Brain pericyte (primary cell): Measurements from ENCODE around the gene SALL3.

Source experiments
- DNase-seq: peaks from one replicate; pipeline ENCODE4 v3.0.0-alpha.2; 2012; ENCODE audit warnings: low read depth, low spot score

The SALL3 gene

GRCh38 chr18:78965260-78965659 is 14.4 kb upstream of the SALL3 start:
- DNase-seq: no peak

DNA sequence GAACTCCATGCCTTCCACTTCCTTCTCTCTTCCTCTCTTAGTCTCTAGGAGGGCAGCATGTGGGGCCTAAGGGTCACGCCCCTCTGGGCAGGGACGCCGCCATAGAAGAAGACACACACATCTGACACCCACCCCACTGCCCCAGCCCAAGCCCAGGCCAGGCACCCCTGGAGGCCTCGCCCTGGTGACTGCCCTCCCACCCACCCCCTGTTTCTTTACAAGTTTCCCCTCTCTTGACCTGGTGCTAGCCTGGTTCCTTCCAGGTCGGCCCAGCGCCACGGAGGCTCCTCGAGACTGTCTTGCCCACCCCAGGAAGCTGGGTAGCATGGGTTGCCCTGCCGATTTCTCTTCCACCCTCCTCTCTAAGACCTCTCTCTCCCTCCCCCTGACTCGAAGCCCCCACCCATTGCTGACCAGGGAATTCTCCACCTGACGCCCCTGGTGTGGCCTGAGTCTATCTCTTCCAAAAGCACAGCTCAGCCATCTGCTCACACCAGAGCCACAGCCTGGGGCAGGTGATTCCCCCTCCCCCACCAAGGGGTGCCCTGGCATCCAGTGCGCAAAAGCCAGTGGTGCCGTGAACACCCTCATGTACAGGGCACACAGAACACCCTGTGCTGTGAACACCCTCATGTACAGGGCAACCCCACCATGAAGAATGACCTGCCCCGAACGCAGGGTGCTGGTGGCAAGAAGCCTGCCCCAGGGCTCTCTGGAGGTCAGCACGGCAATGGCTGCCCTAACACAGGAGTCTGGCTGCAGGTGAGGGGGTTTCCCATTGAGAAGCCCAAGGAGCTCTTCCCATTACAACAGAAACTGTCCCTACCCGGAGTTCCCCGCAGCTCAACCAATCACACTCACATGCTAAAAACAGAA is 13.5 kb upstream of the SALL3 start:
- no peak for DNase-seq

DNA sequence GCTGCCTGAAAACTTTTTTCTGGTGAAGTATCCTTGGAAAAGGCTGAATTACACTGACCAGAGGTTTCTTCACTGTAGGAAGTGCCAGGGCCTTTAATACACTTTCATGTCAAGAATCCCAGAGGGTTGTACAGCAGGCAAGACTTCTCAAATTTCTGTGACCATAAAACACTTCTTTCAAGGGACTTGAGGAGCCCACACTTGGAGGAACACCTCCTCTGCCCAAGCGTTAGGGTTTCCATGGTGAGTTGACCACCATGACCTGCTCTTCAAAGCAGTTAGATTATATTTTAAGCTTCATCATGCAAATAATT is 12.9 kb upstream of the SALL3 start:
- no peak for DNase-seq

- DNase-seq: no peak
These were observed 11.9 kb upstream of the SALL3 start for GRCh38 chr18:78967692-78968091.

DNA sequence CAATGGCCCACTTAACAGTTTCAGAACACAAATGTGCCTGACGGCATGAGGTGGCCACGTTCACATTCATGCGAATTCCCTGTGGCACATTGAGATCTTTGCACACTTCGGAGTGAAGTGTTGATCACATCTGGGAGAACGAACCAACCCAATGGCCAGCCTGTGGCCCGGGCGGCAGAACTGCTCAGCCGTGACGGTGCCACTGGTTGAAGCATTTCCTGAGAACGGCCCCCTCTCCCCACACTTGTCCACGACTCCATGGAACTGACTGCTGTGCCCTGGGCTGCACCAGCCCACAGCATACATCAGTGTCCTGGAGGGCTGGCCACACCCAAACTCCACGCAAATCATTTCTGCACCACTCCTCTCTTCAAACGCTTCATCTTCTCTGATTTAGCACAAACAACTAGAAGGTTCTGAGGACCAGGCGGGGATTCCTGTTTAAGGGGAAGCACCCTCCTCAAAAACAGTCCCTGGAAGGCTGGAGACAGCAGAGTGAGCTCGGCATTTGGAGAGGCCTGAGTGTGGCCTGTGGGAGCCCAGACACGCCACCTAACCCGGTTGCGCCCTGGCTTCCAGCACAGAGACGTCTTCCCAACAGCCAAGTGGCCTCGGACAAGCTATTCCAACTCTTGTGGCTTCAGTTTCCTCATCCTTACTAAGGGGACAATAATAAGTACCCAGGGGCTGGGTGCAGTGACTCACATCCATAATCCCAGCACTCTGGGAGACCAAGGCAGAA is 9.9 kb upstream of the SALL3 start:
- DNase-seq: no peak

DNA sequence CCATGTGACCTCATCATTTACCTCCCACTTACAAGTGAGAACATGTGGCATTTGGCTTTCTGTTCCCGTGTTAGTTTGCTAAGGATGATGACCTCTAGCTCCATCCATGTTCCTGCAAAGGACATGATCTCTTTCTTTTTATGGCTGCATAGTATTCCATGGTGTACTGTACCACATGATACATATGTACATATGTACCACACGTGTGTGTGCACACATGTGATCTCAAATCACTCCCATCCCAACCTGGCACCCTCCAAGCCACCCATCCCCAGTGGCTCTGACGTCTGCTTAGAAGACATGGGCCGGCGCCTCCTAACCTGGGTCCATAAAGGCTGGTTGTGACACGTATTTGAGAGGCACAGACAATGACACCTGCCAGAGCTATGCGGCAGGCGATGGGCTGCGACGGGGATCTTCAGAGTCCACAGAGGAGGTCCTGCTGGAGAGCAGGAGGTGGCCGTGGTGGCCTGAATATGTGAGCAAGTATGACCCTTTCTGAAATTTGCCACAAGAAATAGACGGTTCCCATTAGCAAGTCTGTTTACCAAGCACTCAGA is 8.8 kb upstream of the SALL3 start:
- no peak for DNase-seq

DNA sequence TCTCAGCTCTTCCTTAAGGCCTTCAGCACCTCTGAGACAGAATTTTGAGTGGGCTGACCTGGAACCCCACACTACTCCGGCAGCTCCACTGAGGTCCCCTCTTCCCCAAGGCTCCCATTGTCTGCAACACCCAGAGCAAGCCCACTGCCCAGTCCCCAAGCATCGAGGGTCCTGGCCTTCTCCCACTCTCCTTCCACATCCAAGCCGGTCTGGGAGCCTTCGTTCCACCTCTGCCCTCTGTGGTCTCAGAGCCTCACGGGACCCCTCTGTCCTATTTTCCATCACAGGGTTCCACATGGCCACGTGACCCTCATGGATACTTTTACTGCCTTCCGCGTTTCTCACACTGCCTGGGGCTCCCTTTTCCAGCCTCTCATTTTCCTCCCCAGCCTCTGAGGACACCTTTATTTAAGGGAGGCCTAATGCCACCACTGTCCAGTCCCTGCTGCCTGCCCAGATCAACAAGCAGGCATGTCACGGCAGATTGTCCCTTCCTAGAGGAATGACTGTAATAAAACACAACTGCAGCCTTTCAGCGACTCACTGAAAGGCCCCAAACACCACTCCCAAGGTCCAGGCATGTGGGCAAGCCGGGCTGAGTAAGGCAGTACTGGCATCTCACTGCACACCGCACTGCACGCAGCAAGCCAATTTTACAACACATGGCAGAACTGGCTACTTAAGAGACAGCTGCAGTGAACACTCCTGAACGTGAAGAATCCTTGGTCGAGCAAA is 7.9 kb upstream of the SALL3 start:
- DNase-seq: no peak

DNA sequence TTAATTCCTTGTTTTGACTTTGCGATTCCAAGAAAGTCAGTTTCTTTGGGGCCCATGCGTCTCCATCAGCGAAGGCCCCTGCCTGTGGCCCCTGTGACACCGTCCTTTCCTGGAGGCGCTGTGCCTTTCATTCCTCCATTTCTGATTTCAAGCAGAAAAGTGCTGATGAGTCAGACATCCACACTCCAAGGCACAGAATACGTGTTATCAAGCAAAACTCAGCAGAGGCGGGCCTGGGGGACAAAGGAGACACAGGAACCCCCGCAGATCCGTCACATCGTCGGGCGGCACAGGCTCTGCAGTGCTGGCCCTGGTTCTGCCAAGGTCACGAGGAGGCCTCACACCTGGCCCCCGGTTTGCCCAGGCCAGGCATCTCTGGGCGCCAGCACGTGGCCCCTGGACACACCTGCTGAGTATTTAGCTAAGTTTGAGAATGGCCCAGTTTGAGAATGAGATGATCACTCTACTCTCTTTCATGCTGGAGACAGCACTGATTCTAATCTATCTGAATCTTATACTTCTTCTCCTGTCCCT is 7.2 kb upstream of the SALL3 start:
- no peak for DNase-seq

DNA sequence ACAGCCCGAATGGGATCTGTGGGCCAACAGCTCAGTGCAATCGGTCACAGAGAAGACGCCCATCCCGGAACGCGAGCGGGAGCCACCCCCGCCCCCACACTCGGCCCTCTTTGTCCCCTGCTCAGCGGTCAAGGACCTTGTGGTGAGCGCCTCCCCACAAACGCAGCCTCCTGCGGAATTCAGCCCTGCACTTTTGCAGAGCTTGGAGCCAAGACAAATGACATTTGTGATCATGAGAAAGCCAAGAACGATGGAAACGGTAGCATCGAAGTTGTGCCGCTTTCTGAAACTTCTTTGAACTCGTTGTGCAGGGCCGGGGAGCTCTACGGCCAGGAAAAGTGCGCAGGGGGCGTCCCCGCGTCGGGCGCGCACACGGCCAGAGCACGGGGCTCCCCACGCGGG is 6.7 kb upstream of the SALL3 start:
- DNase-seq: no peak

GRCh38 chr18:78973357-78974083 is 6.1 kb upstream of the SALL3 start:
- no peak for DNase-seq

- no peak for DNase-seq
These were observed 5.4 kb upstream of the SALL3 start for GRCh38 chr18:78974115-78974761.

GRCh38 chr18:78975292-78975691 is 4.3 kb upstream of the SALL3 start:
- no peak for DNase-seq

DNA sequence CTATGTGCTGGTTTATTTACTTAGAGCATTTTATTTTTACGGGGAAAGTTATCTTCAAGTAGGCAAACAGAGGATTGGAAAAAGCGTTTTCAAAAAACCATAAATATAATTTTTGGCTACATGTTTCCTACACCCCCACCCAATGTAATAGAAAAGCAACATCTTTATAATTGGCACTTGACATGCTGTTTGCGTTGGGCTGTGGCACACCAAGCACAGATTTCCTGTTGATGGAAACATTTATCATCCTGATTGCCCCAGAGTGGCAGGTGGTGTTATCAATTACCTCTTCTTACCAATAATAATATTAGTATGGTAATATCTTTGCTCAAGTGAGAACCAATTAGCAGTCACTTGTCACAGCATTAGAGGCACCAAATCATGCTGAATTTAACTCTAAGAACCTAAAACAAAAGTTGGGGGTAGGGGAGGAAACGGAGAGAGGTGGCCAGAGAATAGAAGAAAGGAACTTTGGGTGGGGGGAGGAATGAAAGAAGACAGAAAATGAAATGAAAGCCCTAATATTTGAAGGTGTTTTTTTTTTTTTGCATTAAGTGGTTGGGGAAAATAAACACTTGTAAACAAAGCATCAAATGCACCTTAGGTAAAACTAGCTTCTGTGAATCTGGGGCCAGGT is 3.8 kb upstream of the SALL3 start:
- no peak for DNase-seq

GRCh38 chr18:78976765-78977636 is 2.6 kb upstream of the SALL3 start:
- no peak for DNase-seq

DNA sequence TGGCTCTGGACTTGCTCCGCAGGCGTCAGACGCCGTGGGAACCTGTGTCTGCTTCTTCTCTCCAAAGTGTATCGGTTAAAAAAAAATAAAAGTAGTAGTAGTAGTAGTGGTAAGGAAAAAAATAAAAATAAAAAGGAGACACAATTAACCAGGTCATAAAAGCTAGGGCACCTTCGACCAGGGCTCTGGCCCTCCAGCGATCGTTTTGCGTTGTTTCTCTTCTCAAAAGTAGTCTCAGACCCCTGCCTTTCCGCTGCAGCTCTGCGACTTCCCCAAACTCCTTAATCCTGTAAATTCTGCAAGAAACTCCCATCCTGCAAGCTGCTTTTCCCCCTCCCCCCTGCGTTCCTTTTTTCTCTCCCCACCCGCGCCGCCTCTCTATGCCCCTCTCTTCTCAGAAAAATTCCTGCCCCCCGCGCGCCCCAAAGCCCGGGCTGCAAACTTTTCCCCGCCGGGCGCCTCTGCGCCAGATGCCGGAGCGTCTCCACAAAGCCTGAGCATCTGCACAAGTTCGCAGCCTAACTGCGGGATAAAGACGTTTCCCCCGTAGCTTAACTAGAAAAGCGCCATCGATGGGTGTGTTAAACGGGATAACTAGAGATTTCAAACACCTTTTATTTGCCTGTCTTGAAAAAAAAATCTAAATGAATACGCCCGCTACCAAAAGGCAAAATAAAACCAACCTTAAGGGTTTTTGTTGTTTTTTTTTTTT is 1.8 kb upstream of the SALL3 start:
- DNase-seq: no peak

GRCh38 chr18:78978349-78979055 is 1.1 kb upstream of the SALL3 start:
- DNase-seq: no peak

- DNase-seq: no peak
These were observed 425 bp upstream of the SALL3 start for GRCh38 chr18:78979056-78979729.
